A549 treated with RU486 at 1 μM for 4 hours (cell line): Measurements from ENCODE around the gene DUSP21. TPM values are rescaled to one million over a fixed set of nuclear protein-coding genes. Genes with fewer than 3 reads are reported as not detected.

ENCODE experiments used
- total RNA-seq: library from RNA; stranded (reverse); fragments of 200-300 nt; extraction: Qiagen RNA extraction; gene quantifications from 5 replicates; pipeline ENCODE4 v1.2.3, GENCODE V29; 2022; ENCODE audit warnings: low read depth

The DUSP21 gene
- not detected in 5 replicates for total RNA-seq

DNA sequence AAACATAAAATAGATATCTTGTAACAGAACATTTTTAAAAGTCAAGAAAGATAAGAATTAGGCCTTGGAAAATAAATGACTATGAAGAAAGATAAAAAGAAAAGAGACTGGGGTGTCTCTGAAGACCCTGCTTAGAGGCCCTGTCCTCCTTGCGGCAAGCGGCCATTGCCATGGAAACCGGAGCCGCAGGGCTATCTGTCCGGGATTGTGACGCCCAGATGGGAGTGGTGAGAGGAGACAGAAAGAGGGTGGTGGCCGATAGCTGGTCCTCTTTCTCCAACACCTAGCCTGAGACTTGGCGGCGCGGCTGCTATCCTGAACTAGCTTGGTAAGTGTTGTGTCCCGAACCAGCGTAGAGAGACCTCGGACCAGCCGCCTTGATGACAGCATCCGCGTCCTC, at the start of gene DUSP21:
Gene DUSP21 (plus strand): TSS at position 269 of the 400 bp plus-strand sequence. CDS start 112 bp downstream, at position 381.

GRCh38 chrX:44872821-44873414, 29.1 kb downstream of the DUSP21 start, which contains the start of gene KDM6A:
KDM6A (plus strand) TSS chrX:44873188; CDS start chrX:44873552, 364 bp downstream.

Other genes with a start within 250 kb of the DUSP21 start
- gene KDM6A, start 29.2 kb downstream of the DUSP21 start, total RNA-seq: 9.2 to 14.1 TPM (median 13.8 TPM) in 5 replicates